Tibial artery (tissue), 4 donors: ENCODE data around the gene PTPRG.
"Not testable (repeated sequence)": the region's sequence is repeated elsewhere in the genome, so short reads cannot be mapped to it uniquely, and the experiment has no call there.

Experiments used
- DNase-seq, 2 donors: peaks; one replicate each; pipeline ENCODE4 v3.0.0-alpha.2; 2019
- H3K27ac ChIP-seq, 2 donors: fragments of 200-600 bp; sonication (generic) in 1 of 2; 1 replicate in 1 of 2; 2 replicates in 1 of 2; pipeline ENCODE4 v1.5.1; 2018 to 2019; ENCODE audit warnings: mild to moderate bottlenecking in 1 of 2
- H3K27me3 ChIP-seq, 2 donors: fragments of 200-600 bp; sonication (generic) in 1 of 2; one replicate each; pipeline versions ENCODE4 v1.5.1 to v1.6.0; 2016 to 2019
- H3K36me3 ChIP-seq, 3 donors: fragments of 200-600 bp; sonication (generic) in 2 of 3; one replicate each; pipeline ENCODE4 v1.5.1; 2016 to 2019; ENCODE audit warnings: mild to moderate bottlenecking in 2 of 3
- H3K4me1 ChIP-seq, 4 donors: fragments of 200-600 bp; sonication (generic) in 2 of 4; 1 replicate in 3 of 4; 2 replicates in 1 of 4; pipeline ENCODE4 v1.5.1; 2016 to 2019
- H3K4me3 ChIP-seq, 2 donors: fragments of 200-600 bp; sonication (generic) in 1 of 2; 1 replicate in 1 of 2; 2 replicates in 1 of 2; pipeline ENCODE4 v1.5.1; 2018 to 2019; ENCODE audit warnings: mild to moderate bottlenecking in 2 of 2
- H3K9me3 ChIP-seq, 3 donors: fragments of 200-600 bp; sonication (generic) in 1 of 3; one replicate each; pipeline ENCODE4 v1.5.1; 2016 to 2019
- intact Hi-C: fragments of 100-400 bp; cut with DNase I; formaldehyde crosslinking; loops from one replicate; pipeline ENCODE4 v1.15.0; 2023; ENCODE audit warnings: low total_unique reads
- TF ChIP-seq, protein P1 (sequence below), 2 experiments: fragments of 200-600 bp in 1 of 2; fragments of 450-650 bp in 1 of 2; IDR thresholded peaks; one replicate each; pipeline ENCODE4 v1.5.1; 2017 to 2019; ENCODE audit warnings: antibody characterized with exemption in 2 of 2, mild to moderate bottlenecking in 1 of 2, moderate library complexity in 1 of 2

Gene PTPRG

GRCh38 chr3:61687663-61688306, 126.4 kb downstream of the PTPRG start:
- Histone ChIP-seq H3K27ac (peak overlapping the region; percentile 26 to 36), H3K4me1 (peaks cover 0 to 58% (median 34%) of the 10 kb centered on the region in 4 donors), H3K9me3 (no peaks in the 10 kb centered on the region), H3K4me3 (no peak overlapping the region), H3K27me3 (no peaks in the 10 kb centered on the region), H3K36me3 (no peaks in the 10 kb centered on the region)
- intact Hi-C loops = no loop called here
- DNase-seq = no peak
- TF ChIP-seq, protein P1, sequence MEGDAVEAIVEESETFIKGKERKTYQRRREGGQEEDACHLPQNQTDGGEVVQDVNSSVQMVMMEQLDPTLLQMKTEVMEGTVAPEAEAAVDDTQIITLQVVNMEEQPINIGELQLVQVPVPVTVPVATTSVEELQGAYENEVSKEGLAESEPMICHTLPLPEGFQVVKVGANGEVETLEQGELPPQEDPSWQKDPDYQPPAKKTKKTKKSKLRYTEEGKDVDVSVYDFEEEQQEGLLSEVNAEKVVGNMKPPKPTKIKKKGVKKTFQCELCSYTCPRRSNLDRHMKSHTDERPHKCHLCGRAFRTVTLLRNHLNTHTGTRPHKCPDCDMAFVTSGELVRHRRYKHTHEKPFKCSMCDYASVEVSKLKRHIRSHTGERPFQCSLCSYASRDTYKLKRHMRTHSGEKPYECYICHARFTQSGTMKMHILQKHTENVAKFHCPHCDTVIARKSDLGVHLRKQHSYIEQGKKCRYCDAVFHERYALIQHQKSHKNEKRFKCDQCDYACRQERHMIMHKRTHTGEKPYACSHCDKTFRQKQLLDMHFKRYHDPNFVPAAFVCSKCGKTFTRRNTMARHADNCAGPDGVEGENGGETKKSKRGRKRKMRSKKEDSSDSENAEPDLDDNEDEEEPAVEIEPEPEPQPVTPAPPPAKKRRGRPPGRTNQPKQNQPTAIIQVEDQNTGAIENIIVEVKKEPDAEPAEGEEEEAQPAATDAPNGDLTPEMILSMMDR (IDR thresholded peaks at IDR 0.05) = no peak

DNA sequence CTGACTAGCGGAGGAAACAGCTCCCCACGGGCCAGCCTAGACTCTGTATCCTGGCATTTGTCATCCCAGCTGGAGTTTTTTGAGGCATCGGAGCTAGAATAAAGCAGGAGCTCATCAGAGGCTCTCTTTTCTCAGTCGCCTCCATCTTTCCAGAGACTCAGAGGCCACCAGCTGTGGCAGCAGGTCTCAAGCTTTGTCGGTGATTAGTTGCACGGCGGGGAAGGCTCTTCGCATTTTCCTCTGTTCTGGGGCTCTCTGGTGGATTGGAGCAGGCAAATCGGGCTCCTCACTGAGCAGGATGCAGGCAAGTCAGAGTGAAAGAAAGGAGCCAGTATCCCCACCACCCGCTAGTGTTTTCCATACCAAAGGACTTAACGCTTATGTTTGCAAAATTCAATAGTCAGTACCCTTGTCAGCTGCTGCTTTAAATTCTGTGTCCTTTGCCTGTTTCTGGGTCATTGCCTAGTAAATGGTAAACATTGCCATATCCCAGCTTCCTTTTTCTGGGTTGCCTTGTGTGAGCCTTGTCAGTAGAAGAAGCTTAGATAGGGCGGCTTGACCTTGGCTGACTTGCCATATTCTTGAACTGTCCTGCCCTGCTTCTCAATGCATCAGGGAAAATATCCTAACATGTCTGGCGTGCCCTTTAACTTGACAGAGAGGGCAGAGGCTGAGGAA, 127.1 kb downstream of the PTPRG start:
- TF ChIP-seq, protein P1 (IDR thresholded peaks at IDR 0.05) = no peak
- intact Hi-C loops = no loop called here
- no peak for DNase-seq
- Histone ChIP-seq H3K27ac (peak overlapping the region; percentile 26 to 36), H3K9me3 (no peaks in the 10 kb centered on the region), H3K4me3 (no peak overlapping the region), H3K4me1 (peaks cover 0 to 51% (median 29%) of the 10 kb centered on the region in 4 donors), H3K36me3 (no peaks in the 10 kb centered on the region), H3K27me3 (no peaks in the 10 kb centered on the region)

GRCh38 chr3:61690016-61690415, 128.6 kb downstream of the PTPRG start:
- Histone ChIP-seq H3K27ac (no peak overlapping the region), H3K4me3 (no peak overlapping the region), H3K4me1 (peaks cover 0 to 36% (median 18%) of the 10 kb centered on the region in 4 donors), H3K27me3 (no peaks in the 10 kb centered on the region), H3K36me3 (no peaks in the 10 kb centered on the region), H3K9me3 (no peaks in the 10 kb centered on the region)
- intact Hi-C loops = no loop called here
- DNase-seq = no peak
- TF ChIP-seq, protein P1 (IDR thresholded peaks at IDR 0.05) = no peak

- TF ChIP-seq, protein P1 (IDR thresholded peaks at IDR 0.05) = no peak
- H3K27ac ChIP-seq = no peak overlapping the region
These were observed 130.1 kb downstream of the PTPRG start for GRCh38 chr3:61691466-61691865.

DNA sequence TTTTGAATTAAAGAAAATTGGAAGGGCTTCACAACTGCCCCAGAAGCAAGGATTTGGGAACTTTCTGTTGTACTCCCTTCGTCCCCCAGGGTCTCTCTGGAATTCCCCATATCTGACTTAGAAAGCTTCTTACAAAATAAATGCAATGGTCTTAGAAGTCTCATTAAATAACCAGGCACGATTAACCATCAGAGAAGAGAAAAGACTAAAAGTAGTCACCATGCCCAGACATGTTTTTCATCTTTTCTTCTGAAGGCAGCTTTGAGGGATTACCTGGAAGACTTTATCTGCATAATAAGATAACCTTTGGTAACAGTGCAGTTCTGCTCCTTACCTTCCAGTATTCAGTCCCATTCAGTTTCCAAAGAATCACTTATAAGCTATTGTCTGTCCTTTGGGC, 135.9 kb downstream of the PTPRG start:
- no peak overlapping the region for H3K4me3 ChIP-seq
- TF ChIP-seq, protein P1 (IDR thresholded peaks at IDR 0.05) = no peak
- peaks cover 0 to 41% (median 2%) of the 10 kb centered on the region in 4 donors for H3K4me1 ChIP-seq
- H3K9me3 ChIP-seq = no peaks in the 10 kb centered on the region
- H3K27ac ChIP-seq = no peak overlapping the region
- H3K36me3 ChIP-seq = no peaks in the 10 kb centered on the region
- H3K27me3 ChIP-seq = no peaks in the 10 kb centered on the region
- intact Hi-C loops = no loop called here
- DNase-seq = no peak

More at GRCh38 chr3:61691466-61691865, 130.1 kb downstream of the PTPRG start:
- Histone ChIP-seq H3K36me3 (no peaks in the 10 kb centered on the region), H3K4me3 (no peak overlapping the region), H3K9me3 (no peaks in the 10 kb centered on the region), H3K27me3 (no peaks in the 10 kb centered on the region), H3K4me1 (peaks cover 0 to 21% (median 8%) of the 10 kb centered on the region in 4 donors)
- no peak for DNase-seq
- intact Hi-C loops = no loop called here

- H3K4me3 ChIP-seq, H3K27me3 ChIP-seq, intact Hi-C loops, H3K9me3 ChIP-seq, H3K27ac ChIP-seq, H3K36me3 ChIP-seq, DNase-seq: not testable (repeated sequence)
- H3K4me1 ChIP-seq = peaks cover 0 to 45% (median 2%) of the 10 kb centered on the region in 4 donors
These were observed 137.1 kb downstream of the PTPRG start for GRCh38 chr3:61698278-61699072.
